HG03066 (cell line): ENCODE data around the gene CNGB1.
"Not testable (repeated sequence)": the region's sequence is repeated elsewhere in the genome, so short reads cannot be mapped to it uniquely, and the experiment has no call there.

Experiments used
- ATAC-seq: cut with Tn5 transposase; IDR thresholded peaks from one replicate; pipeline ENCODE4 v1.9.1; 2021; ENCODE audit warnings: low read depth; ENCODE audit not compliant: unreplicated experiment

CNGB1 gene

DNA sequence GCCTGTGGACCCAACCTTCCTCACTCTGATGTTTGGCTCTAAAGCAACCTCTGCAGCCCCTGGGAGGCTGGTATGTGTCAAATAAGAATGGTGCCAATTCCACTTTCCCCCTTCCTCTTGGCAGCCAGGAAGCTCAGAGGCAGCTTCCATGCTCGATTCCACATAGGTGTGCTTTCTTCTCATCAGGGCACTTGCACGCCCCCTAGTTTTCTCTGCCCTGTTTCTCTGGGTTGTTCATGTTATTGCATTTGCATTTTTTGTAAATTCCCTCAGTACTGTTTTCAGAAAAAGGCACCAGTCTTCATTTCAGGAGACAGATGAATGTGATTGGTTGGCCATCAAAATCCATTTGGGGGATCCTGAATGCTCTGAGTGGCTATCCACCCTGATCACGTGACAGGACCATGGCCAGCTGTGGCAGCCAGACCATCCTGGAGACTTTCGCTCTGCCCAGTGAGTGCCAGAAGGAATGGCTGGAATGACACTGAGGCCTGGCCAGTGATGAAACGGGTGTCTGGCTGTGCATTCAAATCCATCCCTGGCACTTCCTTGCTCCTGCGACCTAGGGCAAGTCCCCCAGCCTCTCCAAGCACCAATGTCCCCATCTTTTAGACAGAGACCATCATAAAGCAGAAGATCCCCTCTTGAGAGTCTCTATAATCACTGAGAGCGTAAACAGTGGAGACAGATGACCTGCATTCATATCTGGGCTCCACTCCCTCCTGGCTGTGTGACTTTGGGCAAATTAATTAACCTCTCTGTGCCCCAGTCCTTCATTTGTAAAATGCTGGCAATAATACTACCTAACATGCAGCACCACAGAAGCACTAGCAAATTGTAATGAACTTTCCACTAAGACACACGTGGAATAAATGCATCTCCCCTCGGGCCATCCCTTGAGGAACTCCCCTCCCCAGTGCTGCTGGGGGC, 56.4 kb downstream of the CNGB1 start:
- ATAC-seq, result no peak

DNA sequence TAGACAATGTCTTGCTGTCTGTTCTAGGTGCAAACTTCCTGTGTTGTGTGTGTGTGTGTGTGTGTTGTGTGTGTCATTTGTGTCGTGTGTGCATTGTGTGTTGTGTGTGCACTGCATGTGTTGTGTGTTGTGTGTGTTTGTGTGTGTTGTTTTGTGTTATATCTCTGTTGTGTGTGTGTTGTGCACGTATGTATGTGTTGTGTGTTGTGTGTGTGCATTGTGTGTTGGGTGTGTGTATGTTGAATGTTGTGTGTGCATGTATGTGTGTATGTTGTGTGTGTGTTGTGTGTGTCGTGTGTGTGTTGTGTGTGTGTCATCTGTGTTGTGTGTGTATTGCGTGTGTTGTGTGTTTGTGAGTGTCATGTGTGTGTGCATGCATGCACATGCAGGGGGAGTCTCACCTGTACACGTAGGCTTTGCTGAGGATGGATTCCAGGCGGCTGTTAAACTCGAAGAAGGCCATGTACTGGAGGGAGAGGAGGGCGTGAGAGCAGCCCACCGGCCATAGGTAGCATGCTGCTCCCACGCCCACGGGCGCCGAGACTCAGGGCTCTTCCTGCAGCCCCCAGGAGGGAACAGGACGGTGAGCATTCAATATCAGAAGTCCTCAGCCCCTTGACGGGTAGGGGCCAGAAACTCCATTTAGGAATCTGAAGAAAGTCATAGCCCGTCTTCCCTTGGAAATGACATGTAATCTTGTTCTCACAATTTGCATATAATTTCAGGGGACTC, 58.2 kb downstream of the CNGB1 start:
- ATAC-seq, result no peak

DNA sequence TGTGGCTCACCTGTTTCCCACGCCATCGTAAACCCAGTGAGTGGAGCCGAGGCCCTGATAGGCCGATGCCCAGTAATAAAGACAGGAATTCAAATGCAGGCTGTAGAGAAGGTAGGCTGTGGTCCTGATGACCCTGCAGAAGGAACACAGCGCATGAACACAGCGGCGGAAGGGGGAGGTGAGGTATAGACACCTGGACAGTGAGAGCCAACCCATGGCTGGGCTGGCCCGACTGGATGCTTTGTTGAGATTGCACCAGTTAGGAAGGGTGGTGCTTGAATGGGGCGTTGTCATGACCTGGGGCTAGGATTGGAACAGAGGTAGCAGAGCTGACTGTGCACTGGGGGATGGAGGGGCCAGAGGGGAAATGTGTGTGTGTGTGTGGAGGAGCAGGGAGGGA, 59.2 kb downstream of the CNGB1 start:
- no peak for ATAC-seq

DNA sequence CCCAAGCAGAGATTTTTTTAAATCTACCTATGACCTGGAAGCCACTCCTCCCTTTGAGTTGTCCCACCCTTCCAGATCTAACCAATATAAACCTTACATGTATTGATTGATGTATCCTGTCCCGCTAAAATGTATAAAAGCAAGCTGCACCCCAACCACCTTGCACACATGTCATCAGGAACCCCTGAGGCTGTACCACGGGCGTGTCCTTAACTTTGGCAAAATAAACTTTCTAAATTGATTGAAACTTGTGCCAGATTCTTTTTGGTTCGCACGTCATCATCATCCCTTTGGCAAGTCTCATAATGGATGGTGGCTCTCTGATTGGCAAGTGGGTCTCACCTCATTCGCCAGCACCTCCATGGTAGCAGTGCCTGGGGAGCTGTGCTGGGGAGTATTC, 60.2 kb downstream of the CNGB1 start:
- ATAC-seq, result no peak

DNA sequence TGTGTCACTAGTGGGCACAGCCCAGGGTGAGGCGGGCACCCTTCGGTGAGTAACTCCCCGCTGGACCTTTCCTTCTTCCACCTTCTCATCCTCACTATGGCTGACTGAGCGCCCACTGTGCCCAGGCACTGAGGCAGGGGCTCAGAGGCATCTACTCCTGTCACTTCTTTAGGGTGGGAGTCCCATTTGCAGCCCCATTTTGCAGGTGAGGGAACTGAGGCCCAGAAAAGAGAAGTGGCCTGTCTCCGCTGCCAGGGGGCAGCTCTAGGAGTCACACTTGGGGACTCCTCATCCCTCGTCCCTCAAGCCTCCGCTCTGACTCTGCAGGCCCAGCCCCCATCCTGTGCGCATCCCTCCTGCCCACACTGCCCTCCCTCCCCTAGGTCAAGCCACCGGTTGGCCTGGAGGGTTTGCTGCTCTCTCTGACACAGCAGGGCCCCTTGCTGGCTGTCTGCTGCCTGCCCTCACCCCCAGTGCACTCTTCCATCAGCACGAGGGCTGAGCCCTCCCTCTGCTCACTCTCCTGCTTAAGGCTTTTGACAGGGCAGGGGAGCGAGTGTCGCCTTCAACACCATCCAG, 62.4 kb downstream of the CNGB1 start:
- ATAC-seq, result no peak

DNA sequence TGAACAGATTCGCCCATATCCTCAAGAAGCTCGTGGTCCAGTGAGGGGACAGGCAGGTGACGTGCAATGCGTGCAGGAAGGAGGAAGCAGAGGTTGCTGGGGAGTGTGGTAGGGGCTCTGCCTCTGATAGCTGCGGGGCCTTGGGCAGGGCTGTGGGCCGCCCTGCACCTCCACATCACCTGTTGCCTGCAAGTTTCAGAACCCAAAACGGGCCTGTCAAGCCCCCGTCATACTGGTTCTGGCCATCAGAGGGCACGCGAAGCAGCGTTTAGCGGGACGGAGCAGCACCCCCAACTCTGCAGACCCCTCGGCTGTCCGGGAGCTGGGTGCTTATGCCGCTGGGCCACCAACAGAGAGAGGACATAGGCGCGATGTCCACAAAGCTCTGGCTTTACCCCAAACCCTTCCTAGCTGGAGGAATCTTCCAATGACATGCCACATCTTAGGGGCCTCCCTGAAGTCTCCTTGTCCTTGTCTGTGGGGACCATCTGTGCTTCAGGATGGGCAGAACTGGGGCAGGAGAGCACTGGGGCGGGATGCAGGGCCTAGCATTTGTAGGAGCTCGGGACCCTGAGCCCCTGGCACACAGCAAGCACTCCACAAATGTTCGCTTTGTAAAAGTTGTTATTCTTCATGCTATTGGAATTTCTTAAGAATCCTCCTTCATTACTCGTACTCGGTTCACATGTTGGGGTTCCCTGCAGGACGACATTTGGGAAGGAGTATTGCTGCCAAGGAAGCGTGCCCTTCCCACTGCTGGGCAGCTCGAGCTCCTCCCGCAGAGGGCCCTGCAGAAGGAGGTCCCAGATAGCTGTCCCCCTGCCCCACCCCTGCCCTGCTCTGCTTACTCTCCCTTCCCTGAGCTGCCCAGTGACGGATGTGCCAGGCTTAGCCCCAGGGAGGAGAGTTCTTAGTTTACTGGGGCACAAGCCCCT, 64.3 kb downstream of the CNGB1 start:
- no peak for ATAC-seq

DNA sequence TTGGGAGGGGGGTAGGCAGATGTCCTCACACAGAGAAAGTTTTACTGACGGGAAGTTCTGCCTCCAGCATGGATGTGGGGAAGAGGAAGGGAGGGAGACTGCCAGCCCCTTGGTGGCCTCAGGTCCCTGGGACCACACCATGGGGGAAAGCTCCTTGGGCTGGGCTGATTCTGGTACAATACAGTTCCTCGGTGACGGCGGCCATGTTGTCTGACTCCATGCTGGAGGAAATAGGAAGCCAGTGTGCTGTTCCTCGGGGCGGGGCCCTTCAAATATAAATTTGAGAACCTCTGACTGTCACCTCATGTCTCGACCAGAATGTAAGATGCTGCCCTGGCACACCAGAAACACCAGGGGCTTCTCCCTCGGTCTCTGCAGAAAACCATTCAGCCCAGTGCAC, 66.8 kb downstream of the CNGB1 start:
- ATAC-seq, result no peak

DNA sequence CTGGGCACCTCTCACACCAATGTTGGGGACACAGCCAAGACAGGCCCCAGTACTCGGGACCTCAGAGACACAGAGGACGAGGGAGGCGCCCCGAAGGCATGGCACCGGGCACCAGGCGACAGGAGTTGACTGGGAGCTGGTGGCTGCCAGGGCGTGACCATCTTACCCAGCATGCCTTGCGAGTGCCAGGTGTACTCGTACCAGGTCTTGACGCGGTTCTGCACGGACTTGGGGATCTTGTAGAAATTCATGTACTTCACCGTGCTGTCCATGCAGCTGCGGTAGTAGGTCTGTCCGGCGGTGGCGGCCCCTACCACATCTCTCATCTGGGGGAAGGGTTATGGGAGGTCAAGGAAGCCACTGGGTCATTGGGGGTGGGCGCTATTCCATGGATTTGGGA, 67.3 kb downstream of the CNGB1 start:
- no peak for ATAC-seq

DNA sequence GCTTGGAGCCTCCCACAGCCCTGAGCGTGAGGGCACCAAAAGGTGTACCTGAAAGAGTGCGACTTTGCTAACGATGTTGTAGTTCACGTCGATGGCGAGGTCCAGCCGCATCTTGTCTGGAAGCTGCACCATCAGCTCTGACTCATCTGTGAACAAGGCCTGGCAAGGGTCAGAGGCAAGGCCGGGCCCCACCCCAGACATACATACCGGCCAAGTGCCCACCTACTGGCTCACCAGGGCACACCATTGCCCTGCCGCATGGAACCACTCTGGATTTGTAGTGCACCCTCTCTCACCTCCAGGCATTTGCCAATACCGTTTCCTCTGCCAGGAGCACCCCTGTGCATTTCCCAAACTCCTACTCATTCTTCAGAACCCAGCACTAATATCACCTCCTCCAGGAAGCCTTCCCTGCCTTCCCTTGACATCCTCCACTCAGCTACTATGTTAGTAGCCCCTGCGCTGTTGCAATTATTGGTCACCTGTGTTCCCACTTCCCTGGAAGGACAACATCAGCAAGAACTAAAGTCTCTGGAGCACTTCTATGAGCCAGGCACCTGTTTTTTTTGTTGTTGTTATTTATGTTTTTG, 69.4 kb downstream of the CNGB1 start:
- ATAC-seq, result no peak

DNA sequence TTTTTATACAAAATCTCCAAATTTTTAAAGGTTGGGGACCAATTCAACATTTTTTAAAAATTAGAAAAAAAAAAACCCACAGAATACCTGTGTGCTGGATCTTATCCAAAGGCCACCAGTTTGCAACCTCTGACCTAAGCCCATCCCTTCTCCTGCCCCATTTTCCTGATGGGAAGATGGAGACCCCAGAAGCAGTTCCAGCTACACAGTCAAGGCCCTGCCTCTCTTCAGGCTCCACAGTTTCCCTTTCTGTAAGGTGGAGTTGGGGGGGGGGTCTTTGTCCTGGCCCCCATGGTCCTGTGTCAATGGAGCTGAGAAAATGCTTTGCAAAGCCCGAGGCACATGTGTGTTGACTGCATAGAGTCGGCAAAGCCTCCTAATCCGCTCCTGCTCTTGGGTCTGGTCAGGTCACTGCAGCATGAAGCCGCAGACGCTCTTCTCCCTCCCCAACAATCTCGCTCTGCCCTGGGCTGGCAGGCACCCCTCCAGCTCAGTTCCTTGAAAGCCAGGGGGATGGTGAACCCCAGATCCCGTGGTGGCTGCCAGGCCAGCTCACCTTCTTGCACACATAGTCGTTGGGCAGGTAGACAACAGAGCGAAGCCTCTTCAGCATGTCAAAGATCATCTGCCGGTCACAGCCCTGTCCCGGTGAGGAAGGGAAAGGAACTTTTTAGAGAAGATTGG, 70.0 kb downstream of the CNGB1 start:
- ATAC-seq, result no peak

DNA sequence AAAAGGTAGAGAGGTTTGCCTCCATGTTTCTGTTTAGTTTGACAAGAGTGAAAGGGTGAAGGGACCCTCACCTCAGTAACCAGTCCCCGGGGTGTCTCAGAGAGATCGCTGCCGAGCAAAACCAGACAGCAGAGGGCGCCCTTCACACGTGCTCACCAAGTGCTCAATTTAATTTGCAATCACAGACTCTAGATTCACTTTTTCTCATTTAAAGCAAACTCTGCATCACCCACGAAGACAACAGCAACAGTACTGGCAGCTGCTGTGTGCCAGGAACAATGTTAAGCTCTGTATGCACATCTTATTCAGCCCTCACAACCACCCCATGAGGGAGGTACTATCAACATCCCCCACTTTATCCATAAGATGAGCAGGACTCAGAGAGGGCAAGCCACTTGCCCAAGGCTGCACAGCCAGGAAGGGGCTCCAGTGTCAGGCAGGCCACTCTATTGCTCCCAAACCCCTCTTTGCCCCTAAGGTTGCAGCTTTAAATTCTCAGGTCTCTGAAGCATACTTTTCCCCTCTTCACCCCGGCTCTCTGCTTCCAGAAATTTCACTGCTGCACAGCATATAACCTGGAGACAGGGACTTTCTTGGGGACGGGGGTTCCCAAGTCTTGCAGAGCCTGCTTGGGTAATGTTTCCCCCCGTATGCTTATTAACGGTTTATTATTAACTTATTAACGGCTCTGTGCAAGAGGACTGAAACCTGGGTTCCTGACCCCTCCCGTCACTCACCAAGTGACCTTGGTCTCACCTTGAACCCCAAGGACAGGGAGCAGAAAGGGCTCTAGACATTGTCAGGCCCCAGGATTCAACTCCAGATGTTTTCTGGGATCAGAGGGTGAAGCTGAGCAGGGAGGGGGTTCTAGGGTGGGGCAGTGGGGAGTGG, 70.9 kb downstream of the CNGB1 start:
- ATAC-seq, result no peak

DNA sequence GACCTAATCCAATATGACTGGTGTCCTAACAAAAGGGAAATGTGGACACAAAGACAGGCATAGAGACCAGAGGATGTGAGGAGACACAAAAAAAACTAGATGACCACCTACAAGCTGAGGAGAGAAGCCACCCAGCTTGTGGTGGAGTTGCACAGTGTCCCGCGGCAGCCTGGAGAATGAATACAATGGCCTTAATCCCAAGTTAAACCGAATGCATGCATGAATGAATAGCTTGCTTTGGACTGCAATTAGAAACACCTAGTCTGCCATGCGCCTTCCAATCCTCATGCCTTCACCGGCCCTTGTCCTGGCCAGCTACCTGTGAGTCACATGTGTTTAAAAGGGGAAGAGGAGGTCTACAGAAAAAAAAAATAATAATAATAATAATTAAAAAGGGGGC, 72.0 kb downstream of the CNGB1 start:
- ATAC-seq, result no peak

DNA sequence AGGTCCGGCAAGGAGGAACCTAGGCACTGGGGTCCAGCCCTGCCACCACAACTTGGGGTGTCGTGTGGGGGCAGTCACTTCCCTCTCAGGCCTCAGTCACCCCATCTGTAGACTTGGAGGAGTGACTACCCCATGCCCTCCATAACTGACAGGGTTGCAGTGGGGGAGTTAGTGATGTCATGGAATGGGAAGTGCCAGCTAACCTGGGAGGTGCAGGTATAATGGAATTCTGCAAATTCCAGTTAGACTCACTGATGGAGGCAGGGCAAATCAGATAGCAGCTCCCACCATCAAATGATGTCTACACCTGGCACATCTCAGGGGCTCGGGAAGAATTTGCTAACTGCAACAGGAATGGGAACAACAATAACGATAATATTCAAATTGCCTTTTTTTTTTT, 72.9 kb downstream of the CNGB1 start:
- no peak for ATAC-seq

DNA sequence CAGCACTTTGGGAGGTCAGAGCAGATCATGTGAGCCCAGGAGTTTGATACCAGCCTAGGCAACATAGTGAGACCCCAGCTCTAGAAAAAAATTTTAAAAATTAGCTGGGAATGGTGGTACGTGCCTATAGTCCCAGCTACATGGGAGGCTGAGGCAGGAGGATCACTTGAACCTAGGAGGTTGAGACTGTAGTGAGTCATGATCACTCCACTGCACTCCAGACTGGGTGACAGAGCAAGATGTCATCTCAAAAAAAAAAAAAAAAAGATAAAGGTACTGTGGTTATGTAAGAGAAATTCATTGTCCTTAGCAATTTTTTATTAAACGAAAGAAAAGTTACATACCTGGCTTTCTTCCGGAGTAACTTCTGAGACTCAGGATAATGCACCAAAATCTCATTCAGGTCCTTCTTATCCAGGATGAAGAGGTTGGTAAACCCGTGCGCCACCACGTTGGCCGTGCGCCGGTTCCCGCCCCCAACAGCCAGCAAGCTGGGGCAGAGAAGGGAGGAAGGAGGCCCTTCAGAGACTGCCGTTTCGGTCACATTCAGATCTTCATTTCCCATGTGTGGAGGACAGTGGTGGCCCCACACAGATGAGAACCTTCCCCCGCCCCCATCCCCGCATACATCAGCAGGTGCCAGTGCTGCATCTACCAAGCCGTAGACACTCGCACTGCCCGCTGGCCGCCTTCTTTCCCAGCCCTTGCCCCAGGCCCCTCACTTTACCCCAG, 73.7 kb downstream of the CNGB1 start:
- no peak for ATAC-seq

DNA sequence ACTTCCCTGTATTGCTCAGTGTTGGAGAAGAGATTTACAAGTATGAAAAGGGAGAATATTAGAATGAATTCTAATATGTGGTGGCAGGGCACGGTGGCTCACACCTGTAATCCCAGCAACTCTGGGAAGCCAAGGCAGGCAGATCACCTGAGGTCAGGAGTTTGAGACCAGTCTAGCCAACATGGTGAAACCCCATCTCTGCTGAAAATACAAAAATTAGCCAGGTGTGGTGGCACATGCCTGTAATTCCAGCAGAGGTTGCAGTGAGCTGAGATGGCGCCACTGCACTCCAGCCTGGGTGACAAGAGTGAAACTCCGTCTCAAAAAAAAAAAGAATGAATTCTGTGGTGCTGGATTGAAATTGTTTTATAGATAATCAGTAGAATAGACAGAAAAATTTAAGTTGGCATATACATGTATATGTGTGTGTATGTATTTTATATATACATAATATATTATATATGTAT, 75.8 kb downstream of the CNGB1 start:
- not testable (repeated sequence) for ATAC-seq

DNA sequence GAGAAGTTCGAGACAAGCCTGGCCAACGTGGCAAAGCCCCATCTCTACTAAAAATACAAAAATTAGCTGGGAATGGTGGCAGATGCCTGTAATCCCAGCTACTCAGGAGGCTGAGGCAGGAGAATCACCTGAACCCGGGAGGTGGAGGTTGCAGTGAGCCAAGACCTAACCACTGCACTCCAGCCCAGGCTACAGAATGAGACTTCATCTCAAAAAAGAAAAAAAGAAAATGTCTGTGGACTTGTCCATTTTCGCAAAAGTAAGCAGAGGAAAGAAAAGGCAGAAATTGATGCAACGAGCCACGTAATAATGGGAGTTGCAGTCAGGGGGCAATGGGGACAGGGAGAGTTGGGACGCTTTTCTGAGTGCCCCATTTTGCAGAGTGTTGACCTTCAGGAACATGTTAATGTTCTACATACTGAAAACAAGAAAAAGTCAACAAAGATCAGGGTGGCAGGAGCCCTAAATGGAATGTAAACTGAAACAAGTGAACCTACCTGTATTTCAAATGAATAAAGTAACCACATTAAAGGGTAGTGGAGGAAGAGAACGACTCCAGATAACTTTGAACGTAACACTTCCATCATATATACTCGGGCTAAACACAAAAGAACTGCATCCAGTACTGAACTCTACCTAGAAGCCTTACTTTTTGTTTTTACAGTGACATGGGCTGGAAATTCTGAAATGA, 76.4 kb downstream of the CNGB1 start:
- no peak for ATAC-seq
